ENCODE results near the gene TGFB1.
"Not testable (repeated sequence)": the region's sequence is repeated elsewhere in the genome, so short reads cannot be mapped to it uniquely, and the experiment has no call there.

Gene TGFB1

DNA sequence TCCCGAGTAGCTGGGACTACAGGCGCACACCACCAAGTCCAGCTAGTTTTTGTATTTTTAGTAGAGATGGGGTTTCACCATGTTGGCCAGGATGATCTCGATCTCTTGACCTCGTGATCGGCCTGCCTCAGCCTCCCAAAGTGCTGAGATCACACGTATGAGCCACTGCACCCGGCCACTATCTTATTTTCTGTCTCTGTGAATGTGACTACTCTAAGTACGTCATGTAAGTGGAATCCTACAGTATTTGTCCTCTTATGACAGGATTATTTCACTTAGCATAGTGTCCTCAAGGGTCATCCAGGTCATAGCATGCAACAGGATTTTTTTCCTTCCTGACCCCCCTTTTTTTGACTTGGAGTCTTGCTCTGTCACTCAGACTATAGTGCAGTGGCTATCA lies 17.8 kb upstream of the TGFB1 start:
- peak overlapping the region; percentile 50 for H3K27ac ChIP-seq
- ChIA-PET CTCF (no interaction called here), POLR2A (ENCODE audit: low non-redundant PET) (no interaction called here)
- TF ChIP-seq, protein P1, sequence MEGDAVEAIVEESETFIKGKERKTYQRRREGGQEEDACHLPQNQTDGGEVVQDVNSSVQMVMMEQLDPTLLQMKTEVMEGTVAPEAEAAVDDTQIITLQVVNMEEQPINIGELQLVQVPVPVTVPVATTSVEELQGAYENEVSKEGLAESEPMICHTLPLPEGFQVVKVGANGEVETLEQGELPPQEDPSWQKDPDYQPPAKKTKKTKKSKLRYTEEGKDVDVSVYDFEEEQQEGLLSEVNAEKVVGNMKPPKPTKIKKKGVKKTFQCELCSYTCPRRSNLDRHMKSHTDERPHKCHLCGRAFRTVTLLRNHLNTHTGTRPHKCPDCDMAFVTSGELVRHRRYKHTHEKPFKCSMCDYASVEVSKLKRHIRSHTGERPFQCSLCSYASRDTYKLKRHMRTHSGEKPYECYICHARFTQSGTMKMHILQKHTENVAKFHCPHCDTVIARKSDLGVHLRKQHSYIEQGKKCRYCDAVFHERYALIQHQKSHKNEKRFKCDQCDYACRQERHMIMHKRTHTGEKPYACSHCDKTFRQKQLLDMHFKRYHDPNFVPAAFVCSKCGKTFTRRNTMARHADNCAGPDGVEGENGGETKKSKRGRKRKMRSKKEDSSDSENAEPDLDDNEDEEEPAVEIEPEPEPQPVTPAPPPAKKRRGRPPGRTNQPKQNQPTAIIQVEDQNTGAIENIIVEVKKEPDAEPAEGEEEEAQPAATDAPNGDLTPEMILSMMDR (conservative IDR thresholded peaks at IDR 0.05; ENCODE audit: low read depth) = no peak
- DNase-seq (ENCODE audit: low spot score) = no peak

DNA sequence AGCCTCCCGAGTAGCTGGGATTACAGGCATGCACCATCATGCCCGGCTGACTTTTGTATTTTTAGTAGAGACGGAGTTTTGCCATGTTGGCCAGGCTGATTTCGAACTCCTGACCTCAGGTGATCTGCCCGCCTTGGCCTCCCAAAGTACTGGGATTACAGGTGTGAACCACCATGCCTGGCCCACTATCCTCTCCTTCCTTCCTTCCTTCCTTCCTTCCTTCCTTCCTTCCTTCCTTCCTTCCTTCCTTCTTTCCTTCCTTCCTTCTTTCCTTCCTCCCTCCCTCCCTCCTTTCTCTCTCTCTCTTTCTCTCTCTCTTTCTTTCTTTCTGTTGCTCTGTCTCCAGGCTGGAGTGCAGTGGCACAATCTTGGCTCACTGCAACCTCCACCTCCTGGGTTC lies 17.4 kb upstream of the TGFB1 start:
- POLR2A ChIA-PET (ENCODE audit: low non-redundant PET) = interaction anchor here (0.6 kb wide), 1 partner anchor 13 kb away, joined by 3 read pairs; no protein-coding TSS in a partner anchor
- peak overlapping the region; percentile 50 for H3K27ac ChIP-seq
- CTCF ChIA-PET; DNase-seq (ENCODE audit: low spot score): not testable (repeated sequence)

DNA sequence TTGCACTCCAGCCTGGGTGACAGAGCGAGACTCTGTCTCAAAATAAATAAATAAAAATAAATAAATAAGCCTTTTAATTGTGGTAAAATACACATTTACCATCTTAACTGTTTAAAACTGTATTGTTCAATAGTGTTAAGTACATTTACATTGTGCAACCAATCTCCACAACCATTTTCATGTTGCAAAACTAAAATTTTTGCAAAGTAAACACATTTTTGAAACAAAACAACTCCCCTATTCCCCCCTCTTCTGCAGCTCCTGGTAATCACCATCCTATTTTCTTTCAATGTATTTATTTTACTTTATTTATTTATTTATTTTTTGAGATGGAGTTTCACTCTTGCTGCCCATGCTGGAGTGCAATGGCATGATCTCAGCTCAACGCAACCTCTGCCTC lies 16.0 kb upstream of the TGFB1 start:
- H3K27ac ChIP-seq = no peak overlapping the region; the same call in 1 of the 2 replicates
- ChIA-PET CTCF (no interaction called here), POLR2A (ENCODE audit: low non-redundant PET) (no interaction called here)
- TF ChIP-seq, protein P1 (conservative IDR thresholded peaks at IDR 0.05; ENCODE audit: low read depth) = no peak
- no peak for DNase-seq (ENCODE audit: low spot score)

DNA sequence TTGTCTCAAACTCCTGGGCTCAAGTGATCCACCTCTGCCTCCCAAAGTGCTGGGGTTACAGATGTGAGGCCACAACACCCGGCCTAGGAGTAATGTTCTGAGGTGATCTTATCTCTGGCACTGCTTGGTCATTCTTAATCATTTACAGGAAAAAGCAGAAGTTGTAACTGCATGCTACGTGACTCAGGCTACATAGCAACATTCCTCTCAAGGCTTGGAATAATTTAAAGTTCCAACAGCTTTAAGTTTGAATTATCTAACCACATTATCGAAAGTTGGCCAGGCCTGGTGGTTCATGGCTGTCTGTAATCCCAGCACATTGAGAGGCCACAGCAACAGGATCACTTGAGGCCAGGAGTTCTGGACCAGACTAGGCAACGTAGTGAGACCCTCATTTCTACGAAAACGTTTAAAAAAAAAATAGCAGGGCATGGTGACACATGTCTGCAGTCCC lies 14.2 kb upstream of the TGFB1 start:
- peak; percentile 54 for DNase-seq (ENCODE audit: low spot score)
- CTCF ChIA-PET = interaction anchor here (0.7 kb wide), 1 partner anchor 24 kb away, joined by 3 read pairs; no protein-coding TSS in a partner anchor
- POLR2A ChIA-PET (ENCODE audit: low non-redundant PET) = no interaction called here
- peak overlapping the region; percentile 92 for H3K27ac ChIP-seq
- TF ChIP-seq, protein P1 (conservative IDR thresholded peaks at IDR 0.05; ENCODE audit: low read depth) = no peak

DNA sequence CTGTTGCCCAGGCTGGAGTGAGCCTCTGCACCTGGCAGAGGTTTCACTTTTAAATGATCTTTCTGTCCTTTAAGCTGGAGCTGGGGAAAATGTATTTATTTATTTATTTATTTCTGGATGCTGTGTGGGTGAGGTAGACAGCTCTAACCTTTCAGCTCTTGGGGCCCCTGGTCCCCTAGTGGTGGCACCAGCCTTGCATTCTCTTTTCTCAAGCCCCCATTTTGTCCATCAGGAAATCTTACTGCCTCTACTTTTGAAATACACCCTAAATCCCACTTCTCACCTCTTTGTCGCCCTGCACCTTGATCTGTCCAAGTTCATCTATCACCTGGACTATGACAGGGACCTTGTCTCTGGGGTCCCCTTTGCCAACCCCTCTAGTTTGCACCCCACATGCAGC lies 12.4 kb upstream of the TGFB1 start:
- ChIA-PET POLR2A (ENCODE audit: low non-redundant PET) (no interaction called here), CTCF (interaction anchor here (1.2 kb wide), 1 partner anchor 10 kb away, joined by 5 read pairs; no protein-coding TSS in a partner anchor)
- TF ChIP-seq, protein P1 (conservative IDR thresholded peaks at IDR 0.05; ENCODE audit: low read depth) = no peak
- DNase-seq (ENCODE audit: low spot score) = no peak
- peak overlapping the region; percentile 92 for H3K27ac ChIP-seq

DNA sequence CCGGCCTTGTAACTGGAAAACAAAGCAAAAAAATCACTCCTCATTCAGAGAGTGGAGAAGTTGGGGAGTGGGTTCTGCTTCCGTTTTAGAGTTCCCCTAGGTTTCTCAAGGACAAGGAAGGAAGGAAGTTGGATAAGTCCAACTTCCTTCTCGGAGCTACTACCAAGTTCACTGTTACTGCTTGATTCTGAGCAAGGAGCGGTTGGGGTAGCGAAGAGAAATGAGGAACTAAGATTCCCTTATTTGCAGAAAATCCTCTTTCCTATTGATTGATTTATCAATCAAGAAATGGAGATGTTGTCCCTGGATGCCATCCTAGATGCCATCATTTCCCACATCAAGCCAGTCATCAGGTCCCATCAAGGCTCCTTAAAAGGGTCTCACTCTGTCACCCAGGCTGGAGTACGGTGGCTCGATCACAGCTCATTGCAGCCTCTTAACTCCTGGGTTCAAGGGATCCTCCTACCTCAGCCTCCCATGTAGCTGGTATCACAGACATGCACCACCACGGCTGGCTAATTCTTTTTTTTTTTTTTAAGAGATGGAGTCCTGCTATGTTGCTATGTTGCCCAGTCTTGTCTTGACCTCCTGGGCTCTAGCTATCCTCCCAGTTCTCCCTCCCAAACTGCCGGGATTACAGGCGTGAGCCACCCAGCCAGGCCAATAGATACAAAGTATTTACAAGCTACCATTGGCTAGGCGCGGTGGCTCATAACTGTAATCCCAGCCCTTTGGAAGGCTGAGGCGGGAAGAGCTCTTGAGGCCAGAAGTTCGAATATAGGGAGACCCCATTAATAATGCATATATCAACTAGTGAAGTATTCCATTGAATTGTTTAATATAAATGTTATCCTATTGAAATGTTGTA lies 11.0 kb upstream of the TGFB1 start:
- DNase-seq (ENCODE audit: low spot score) = no peak
- peak overlapping the region; percentile 98 for H3K27ac ChIP-seq
- POLR2A ChIA-PET (ENCODE audit: low non-redundant PET) = interaction anchor here (1.0 to 1.6 kb wide), 3 partner anchors 10 to 21 kb away, joined by 3 to 9 read pairs (median 4); no protein-coding TSS in a partner anchor
- CTCF ChIA-PET = interaction anchor here (0.5 to 1.6 kb wide), 5 partner anchors 9 to 64 kb away, joined by 3 to 6 read pairs (median 3); no protein-coding TSS in a partner anchor
- TF ChIP-seq, protein P1 (conservative IDR thresholded peaks at IDR 0.05; ENCODE audit: low read depth) = no peak
